Ovary (tissue), 9 donors: ENCODE results near the gene BLOC1S2. TPM values are rescaled to one million over a fixed set of nuclear protein-coding genes. Genes with fewer than 3 reads are reported as not detected.
"Not testable (repeated sequence)": the region's sequence is repeated elsewhere in the genome, so short reads cannot be mapped to it uniquely, and the experiment has no call there.

Source experiments
- DNase-seq, 5 donors: peaks; one replicate each; pipeline ENCODE4 v3.0.0-alpha.2; 2019 to 2020
- H3K27ac ChIP-seq, 2 donors: fragments of 200-600 bp; one replicate each; pipeline versions ENCODE4 v1.5.1 to v1.8.0; 2019 to 2022
- H3K27me3 ChIP-seq: fragments of 200-600 bp; one replicate; pipeline ENCODE4 v1.8.0; 2022
- H3K36me3 ChIP-seq: fragments of 200-600 bp; sonication (generic); one replicate; pipeline ENCODE4 v1.5.1; 2019
- H3K4me1 ChIP-seq: one replicate; pipeline ENCODE4 v1.8.1; 2013; ENCODE audit warnings: mild to moderate bottlenecking, moderate library complexity; ENCODE audit not compliant: insufficient read depth
- H3K4me3 ChIP-seq: fragments of 200-600 bp; sonication (generic); one replicate; pipeline ENCODE4 v1.5.1; 2017
- H3K9me3 ChIP-seq, 2 donors: fragments of 200-600 bp in 1 of 2; sonication (generic) in 1 of 2; one replicate each; pipeline versions ENCODE4 v1.5.1 to v1.8.1; 2013 to 2019; ENCODE audit warnings: mild to moderate bottlenecking in 1 of 2, moderate library complexity in 1 of 2
- EP300 ChIP-seq: sonication (generic); formaldehyde crosslinking; IDR thresholded peaks from one replicate; pipeline ENCODE4 v1.6.1; 2017; ENCODE audit warnings: antibody characterized with exemption
- POLR2A ChIP-seq: fragments of 450-650 bp; IDR thresholded peaks from one replicate; pipeline ENCODE4 v1.6.1; 2017; ENCODE audit warnings: antibody characterized with exemption, mild to moderate bottlenecking, moderate library complexity
- WGBS, 3 donors: extraction: QIAGEN DNeasy Blood & Tissue Kit in 1 of 3; methylation state at CpG; one replicate each; pipeline versions ENCODE4 v1.1.5 to v1.1.7; 2013 to 2017; 5-methylcytosine and 5-hydroxymethylcytosine counted together
- intact Hi-C, 4 donors: fragments of 100-400 bp; cut with DNase I; formaldehyde crosslinking; loops; one replicate each; pipeline versions ENCODE4 v1.11.0 to v1.15.1; 2022 to 2023
- polyA plus RNA-seq, 2 donors: library from polyadenylated mRNA; stranded (reverse); fragments of 200-250 nt in 1 of 2; fragments of 350-450 nt in 1 of 2; fragmentation: Illumina TruSeq in 1 of 2; extraction: RNeasy Lipid Tissue Mini Kit (QIAGEN cat#74804) in 1 of 2; gene quantifications; one replicate each; pipeline ENCODE4 v1.2.3, GENCODE V29; 2013 to 2014
- total RNA-seq, 7 donors: library from RNA; depleted of rRNA in 2 of 7; stranded (reverse); fragments of >200 nt in 2 of 7; fragmentation: NEBNext Ultra II Directional in 3 of 7; extraction: Animal tissue kit (Norgen Biotek cat#: 25700) in 3 of 7; gene quantifications; one replicate each; pipeline versions ENCODE4 v1.1.0 to v1.2.4, GENCODE V29; 2016 to 2023
- TF ChIP-seq, protein P1 (sequence below), 3 donors: fragments of 450-650 bp in 2 of 3; fragments of 200-600 bp in 1 of 3; IDR thresholded peaks; one replicate each; pipeline versions ENCODE4 v1.5.1 to v1.8.0; 2016 to 2022; ENCODE audit warnings: antibody characterized with exemption in 3 of 3, mild to moderate bottlenecking in 1 of 3
- donor health status: DM: no; HTN: no; CAD: no; lungs with moderate emphysema.
- donor health status: DM: no; HTN: no; CAD: no.
- donor health status: Bipolar disorder and iron deficiency.
- donor health status: DM: yes; HTN: yes; CAD: no.
- donor health status: DM: no; HTN: no; CAD: no.
- donor health status: DM: yes; HTN: yes; CAD: no.

The BLOC1S2 gene
- total and polyA plus RNA-seq, 9 donors: 14.4 to 34.4 (median 24.6) TPM

DNA sequence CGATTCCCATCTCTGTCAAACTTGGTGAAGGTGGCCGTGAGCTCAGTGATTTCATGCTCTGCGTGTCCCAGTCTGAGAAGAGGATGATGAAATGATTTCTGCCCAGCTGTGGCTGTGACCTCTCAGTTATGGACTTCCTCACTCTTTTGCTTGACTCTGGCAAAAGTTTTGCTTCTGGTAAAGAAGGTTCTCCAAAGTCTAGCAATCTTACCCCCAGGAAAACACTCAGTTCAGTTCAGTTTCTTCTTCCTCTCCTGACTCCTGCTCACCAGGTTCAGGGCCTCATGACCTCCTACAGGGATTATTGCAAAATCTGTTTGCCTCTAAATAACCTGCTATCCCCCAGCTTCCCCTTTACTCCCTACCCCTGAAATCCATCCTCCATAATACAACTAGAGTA lies 4.9 kb upstream of the BLOC1S2 start:
- DNase-seq: no peak
- Histone ChIP-seq H3K27ac (no peak overlapping the region), H3K4me3 (no peak overlapping the region), H3K4me1 (no peaks in the 10 kb centered on the region), H3K9me3 (no peaks in the 10 kb centered on the region), H3K36me3 (no peaks in the 10 kb centered on the region), H3K27me3 (no peaks in the 10 kb centered on the region)
- intact Hi-C loops: no loop called here
- TF ChIP-seq, protein P1, sequence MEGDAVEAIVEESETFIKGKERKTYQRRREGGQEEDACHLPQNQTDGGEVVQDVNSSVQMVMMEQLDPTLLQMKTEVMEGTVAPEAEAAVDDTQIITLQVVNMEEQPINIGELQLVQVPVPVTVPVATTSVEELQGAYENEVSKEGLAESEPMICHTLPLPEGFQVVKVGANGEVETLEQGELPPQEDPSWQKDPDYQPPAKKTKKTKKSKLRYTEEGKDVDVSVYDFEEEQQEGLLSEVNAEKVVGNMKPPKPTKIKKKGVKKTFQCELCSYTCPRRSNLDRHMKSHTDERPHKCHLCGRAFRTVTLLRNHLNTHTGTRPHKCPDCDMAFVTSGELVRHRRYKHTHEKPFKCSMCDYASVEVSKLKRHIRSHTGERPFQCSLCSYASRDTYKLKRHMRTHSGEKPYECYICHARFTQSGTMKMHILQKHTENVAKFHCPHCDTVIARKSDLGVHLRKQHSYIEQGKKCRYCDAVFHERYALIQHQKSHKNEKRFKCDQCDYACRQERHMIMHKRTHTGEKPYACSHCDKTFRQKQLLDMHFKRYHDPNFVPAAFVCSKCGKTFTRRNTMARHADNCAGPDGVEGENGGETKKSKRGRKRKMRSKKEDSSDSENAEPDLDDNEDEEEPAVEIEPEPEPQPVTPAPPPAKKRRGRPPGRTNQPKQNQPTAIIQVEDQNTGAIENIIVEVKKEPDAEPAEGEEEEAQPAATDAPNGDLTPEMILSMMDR (IDR thresholded peaks at IDR 0.05): no peak
- TF ChIP-seq POLR2A: no peak
- 62 to 67% (median 64%) methylated on average over 3 of the region's 3 CpGs for WGBS, 3 donors

DNA sequence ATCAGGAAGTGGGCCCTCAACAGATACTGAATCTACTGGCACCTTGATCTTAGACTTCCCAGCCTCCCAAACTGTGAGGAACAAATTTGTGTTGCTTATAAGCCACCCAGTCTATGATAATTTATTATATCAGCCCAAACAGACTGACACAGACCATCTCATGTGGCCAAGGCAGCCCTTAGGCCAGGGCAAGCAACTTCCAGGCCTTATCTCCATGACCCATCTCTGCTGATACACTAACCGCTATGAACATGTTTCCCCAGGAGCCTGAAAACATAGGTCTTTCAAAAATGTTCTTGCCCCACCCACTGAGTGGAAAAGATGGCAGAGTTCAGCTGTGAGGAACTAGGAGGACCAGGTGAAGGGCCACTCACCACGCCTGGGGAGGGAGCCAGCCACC lies 3.2 kb upstream of the BLOC1S2 start:
- WGBS, 3 donors: 68 to 85% (median 76%) methylated on average over 2 of the region's 2 CpGs
- Histone ChIP-seq H3K27me3 (no peaks in the 10 kb centered on the region), H3K36me3 (no peaks in the 10 kb centered on the region), H3K27ac (no peak overlapping the region), H3K9me3 (no peaks in the 10 kb centered on the region), H3K4me3 (no peak overlapping the region), H3K4me1 (peaks cover 2% of the 10 kb centered on the region)
- TF ChIP-seq EP300 (no peak), POLR2A (no peak)
- TF ChIP-seq, protein P1 (IDR thresholded peaks at IDR 0.05): no peak
- no peak for DNase-seq
- intact Hi-C loops: loop anchor here in 1 of 4 donors (5.0 kb wide), 1 partner anchor 862 kb away; no protein-coding TSS in a partner anchor

DNA sequence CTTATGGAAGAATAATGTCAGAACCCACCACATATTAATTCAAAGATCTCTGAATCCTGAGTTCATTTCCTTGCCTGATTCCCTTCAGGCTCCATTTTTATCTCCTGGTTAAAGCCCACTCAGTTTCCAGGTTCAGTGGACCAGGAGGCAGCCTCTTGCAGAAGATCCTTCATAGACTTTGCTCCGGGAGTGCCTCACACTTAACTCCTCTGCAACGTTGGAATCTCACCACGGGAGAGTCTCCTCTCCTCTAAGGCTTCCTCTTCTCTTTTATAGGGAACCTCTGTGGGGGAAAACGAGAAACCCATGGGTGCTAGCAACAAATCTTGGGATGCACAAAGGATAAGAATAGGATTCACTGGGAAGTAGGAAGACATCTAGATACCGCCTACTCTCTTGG lies 1.7 kb upstream of the BLOC1S2 start:
- intact Hi-C loops: loop anchor here in 1 of 4 donors (5.0 kb wide), 1 partner anchor 861 kb away; no protein-coding TSS in a partner anchor
- Histone ChIP-seq H3K4me1 (peaks cover 2% of the 10 kb centered on the region), H3K27me3 (no peaks in the 10 kb centered on the region), H3K4me3 (no peak overlapping the region), H3K36me3 (no peaks in the 10 kb centered on the region), H3K27ac (no peak overlapping the region), H3K9me3 (no peaks in the 10 kb centered on the region)
- 78 to 84% (median 78%) methylated on average over 5 of the region's 5 CpGs for WGBS, 3 donors
- TF ChIP-seq POLR2A (no peak), EP300 (no peak)
- TF ChIP-seq, protein P1 (IDR thresholded peaks at IDR 0.05): no peak
- no peak for DNase-seq

DNA sequence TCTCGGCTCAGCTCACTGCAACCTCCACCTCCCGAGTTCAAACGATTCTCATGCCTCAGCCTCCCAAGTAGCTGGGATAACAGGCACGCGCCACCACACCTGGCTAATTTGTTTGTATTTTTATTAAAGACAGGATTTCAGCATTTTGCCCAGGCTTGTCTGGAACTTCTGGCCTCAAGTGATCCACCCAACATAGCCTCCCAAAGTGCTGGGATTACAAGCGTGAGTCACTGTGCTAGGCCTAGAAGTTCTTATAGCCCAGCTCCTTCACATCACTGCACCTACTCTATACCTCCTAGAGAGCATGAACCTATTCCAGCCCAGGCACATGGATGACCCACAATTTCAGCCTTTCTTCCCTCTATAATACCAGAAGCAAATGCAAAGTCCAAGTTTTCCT lies 1.3 kb upstream of the BLOC1S2 start:
- no peak for DNase-seq
- H3K27me3 ChIP-seq: no peaks in the 10 kb centered on the region
- no peaks in the 10 kb centered on the region for H3K36me3 ChIP-seq
- peaks cover 2% of the 10 kb centered on the region for H3K4me1 ChIP-seq
- 98 to 99% (median 99%) methylated on average over 6 of the region's 6 CpGs for WGBS, 3 donors
- H3K27ac ChIP-seq: no peak overlapping the region
- intact Hi-C loops: loop anchor here in 1 of 4 donors (5.0 kb wide), 1 partner anchor 860 kb away; no protein-coding TSS in a partner anchor
- H3K9me3 ChIP-seq: no peaks in the 10 kb centered on the region
- TF ChIP-seq POLR2A (no peak), EP300 (no peak)
- TF ChIP-seq, protein P1 (IDR thresholded peaks at IDR 0.05): no peak
- no peak overlapping the region for H3K4me3 ChIP-seq

DNA sequence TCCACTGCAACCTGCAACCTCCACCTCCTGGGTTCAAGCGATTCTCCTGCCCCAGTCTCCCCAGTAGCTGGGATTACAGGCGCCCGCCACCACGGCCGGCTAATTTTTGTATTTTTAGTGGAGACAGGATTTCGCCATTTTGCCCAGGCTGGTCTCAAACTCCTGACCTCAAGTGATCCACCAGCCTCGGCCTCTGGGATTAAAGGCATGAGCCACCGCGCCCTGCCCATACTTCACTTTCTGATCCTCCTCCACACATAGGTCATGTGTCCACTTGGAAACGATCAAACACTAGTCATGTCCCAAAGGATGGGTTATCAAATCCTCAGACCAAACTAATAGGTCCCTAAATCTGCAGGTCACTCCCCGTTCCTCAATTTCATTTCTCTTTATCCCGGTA lies 1.2 kb downstream of the BLOC1S2 start:
- intact Hi-C loops: loop anchor here in 1 of 4 donors (5.0 kb wide), 1 partner anchor 858 kb away; no protein-coding TSS in a partner anchor
- not testable (repeated sequence) for DNase-seq, H3K36me3 ChIP-seq, H3K4me1 ChIP-seq, H3K9me3 ChIP-seq, H3K27me3 ChIP-seq
- H3K27ac ChIP-seq: peak overlapping the region in 1 of 2 donors; percentile 67
- WGBS, 3 donors: 81 to 85% (median 83%) methylated on average over 12 of the region's 12 CpGs
- H3K4me3 ChIP-seq: peak overlapping the region; percentile 93
